Left ventricle myocardium inferior (tissue), 1 donor: Measurements from ENCODE around the gene DCUN1D5. TPM values are rescaled to one million over a fixed set of nuclear protein-coding genes. Genes with fewer than 3 reads are reported as not detected.

Source experiments
- DNase-seq: peaks from one replicate; pipeline ENCODE4 v3.0.0-alpha.2; 2020
- H3K27ac ChIP-seq: fragments of 200-600 bp; replicated peaks from 2 replicates; pipeline ENCODE4 v1.8.0; 2021
- H3K27me3 ChIP-seq: fragments of 200-600 bp; 2 replicates; pipeline ENCODE4 v1.8.0; 2021; ENCODE audit warnings: low read depth
- H3K36me3 ChIP-seq: fragments of 200-600 bp; 2 replicates; pipeline ENCODE4 v1.8.0; 2021
- H3K4me1 ChIP-seq: fragments of 200-600 bp; 2 replicates; pipeline ENCODE4 v1.8.0; 2021
- H3K4me3 ChIP-seq: fragments of 200-600 bp; 2 replicates; pipeline ENCODE4 v1.8.0; 2021; ENCODE audit warnings: mild to moderate bottlenecking, moderate library complexity
- H3K9me3 ChIP-seq: fragments of 200-600 bp; replicated peaks from 2 replicates; pipeline ENCODE4 v1.8.0; 2021
- intact Hi-C: fragments of 100-400 bp; cut with micrococcal nuclease; formaldehyde crosslinking; loops from one replicate; pipeline ENCODE4 v1.11.0; 2022
- total RNA-seq: library from RNA; stranded (reverse); fragmentation: NEBNext Ultra II Directional; extraction: Animal tissue kit (Norgen Biotek cat#: 25700); gene quantifications from one replicate; pipeline ENCODE4 v1.2.1, GENCODE V29; 2021
- TF ChIP-seq, protein P1 (sequence below): fragments of 200-600 bp; IDR thresholded peaks from 2 replicates; pipeline ENCODE4 v1.8.0; 2021; ENCODE audit warnings: antibody characterized with exemption, mild to moderate bottlenecking, borderline replicate concordance
- donor health status: DM: no; HTN: yes; CAD: no; lungs with severe emphysema.

Gene DCUN1D5
- total RNA-seq, 1 donor from 2014 or later = 25.8 TPM

DNA sequence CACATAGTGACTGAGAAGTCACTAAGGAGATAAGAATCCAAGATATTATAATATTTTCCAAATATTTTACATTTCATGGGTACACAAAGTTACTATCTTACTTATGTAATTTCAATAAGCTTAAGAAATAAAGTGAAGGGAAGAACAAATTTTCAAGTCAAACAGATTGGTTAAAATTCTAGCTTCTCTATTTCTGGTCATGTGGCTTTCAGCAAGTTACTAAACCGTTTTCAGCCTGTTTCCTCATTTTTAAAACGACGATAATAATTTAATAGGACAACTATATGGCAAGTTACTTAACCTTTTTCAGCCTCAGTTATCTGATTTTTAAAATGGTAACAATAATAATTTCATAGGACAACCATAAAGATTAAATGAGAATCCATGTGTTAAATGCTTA, 15.6 kb downstream of the DCUN1D5 start:
- intact Hi-C loops = no loop called here
- H3K36me3 ChIP-seq = peaks cover 65% of the 10 kb centered on the region
- DNase-seq = no peak
- no peaks in the 10 kb centered on the region for H3K9me3 ChIP-seq
- TF ChIP-seq, protein P1, sequence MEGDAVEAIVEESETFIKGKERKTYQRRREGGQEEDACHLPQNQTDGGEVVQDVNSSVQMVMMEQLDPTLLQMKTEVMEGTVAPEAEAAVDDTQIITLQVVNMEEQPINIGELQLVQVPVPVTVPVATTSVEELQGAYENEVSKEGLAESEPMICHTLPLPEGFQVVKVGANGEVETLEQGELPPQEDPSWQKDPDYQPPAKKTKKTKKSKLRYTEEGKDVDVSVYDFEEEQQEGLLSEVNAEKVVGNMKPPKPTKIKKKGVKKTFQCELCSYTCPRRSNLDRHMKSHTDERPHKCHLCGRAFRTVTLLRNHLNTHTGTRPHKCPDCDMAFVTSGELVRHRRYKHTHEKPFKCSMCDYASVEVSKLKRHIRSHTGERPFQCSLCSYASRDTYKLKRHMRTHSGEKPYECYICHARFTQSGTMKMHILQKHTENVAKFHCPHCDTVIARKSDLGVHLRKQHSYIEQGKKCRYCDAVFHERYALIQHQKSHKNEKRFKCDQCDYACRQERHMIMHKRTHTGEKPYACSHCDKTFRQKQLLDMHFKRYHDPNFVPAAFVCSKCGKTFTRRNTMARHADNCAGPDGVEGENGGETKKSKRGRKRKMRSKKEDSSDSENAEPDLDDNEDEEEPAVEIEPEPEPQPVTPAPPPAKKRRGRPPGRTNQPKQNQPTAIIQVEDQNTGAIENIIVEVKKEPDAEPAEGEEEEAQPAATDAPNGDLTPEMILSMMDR = no peak
- H3K4me3 ChIP-seq = no peak overlapping the region
- no peaks in the 10 kb centered on the region for H3K27me3 ChIP-seq
- H3K4me1 ChIP-seq = no peaks in the 10 kb centered on the region
- H3K27ac ChIP-seq = no peak overlapping the region

DNA sequence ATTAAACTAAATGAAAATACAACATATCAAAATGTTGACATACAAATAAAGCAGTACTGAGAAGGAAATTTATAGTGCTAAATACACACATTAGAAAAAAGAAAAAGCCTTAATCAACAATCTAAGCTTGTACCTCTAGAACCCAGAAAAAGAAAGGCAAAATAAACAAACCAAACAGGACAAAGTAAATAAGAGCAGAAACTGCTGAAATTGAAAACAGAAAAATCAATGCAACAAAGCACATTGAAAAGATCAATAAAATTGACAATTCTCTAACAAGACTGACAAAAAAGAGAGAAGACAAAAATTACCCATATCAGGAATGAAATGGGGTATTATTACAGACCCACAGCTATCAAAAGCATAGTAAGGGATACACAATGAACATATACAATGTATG, 21.0 kb downstream of the DCUN1D5 start:
- Histone ChIP-seq H3K27me3 (no peaks in the 10 kb centered on the region), H3K9me3 (no peaks in the 10 kb centered on the region), H3K36me3 (peaks cover 21% of the 10 kb centered on the region), H3K4me3 (no peak overlapping the region), H3K27ac (no peak overlapping the region), H3K4me1 (peaks cover 9% of the 10 kb centered on the region)
- intact Hi-C loops = no loop called here
- TF ChIP-seq, protein P1 = no peak
- DNase-seq = no peak

DNA sequence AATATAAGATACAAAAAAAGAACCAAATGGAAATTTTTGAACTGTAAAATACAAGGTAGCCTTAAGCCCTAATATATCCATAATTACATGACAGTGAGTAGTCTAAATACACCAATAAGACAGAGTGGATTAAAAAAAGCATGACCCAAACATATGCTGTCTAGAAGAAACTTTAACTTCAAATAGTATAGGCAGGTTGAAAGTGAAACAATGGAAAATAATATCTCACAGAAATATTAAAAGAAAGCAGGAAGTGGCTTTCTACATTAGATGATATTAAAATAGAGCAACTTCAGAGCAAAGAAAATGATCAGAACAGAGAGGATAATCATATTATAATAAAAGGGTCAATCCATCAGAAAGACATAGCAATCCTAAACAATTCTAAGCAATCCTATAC, 21.8 kb downstream of the DCUN1D5 start:
- TF ChIP-seq, protein P1 = no peak
- Histone ChIP-seq H3K27me3 (no peaks in the 10 kb centered on the region), H3K9me3 (no peaks in the 10 kb centered on the region), H3K36me3 (peaks cover 23% of the 10 kb centered on the region), H3K27ac (no peak overlapping the region), H3K4me3 (no peak overlapping the region), H3K4me1 (peaks cover 9% of the 10 kb centered on the region)
- intact Hi-C loops = no loop called here
- DNase-seq = no peak

DNA sequence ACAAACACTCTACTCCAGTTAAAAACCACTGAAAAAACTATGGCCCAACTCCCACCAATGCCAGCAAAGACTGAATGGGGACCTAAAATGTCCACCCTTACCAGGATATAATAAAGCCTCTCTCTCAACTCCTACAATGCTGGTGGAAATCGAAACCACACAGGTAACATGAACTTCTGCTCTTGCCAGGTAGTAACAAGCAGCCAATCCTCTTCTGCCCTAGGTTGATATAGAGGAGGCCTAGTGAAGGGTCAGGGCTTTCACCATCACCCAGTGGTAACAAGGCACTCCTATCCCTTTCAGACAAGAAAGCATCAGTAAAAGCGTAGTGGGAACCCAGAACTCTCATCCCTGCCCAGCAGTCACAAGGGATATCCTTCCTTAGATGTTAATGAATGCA, 22.6 kb downstream of the DCUN1D5 start:
- Histone ChIP-seq H3K4me1 (peaks cover 9% of the 10 kb centered on the region), H3K4me3 (no peak overlapping the region), H3K27ac (no peak overlapping the region), H3K36me3 (peaks cover 27% of the 10 kb centered on the region), H3K27me3 (no peaks in the 10 kb centered on the region), H3K9me3 (no peaks in the 10 kb centered on the region)
- intact Hi-C loops = no loop called here
- TF ChIP-seq, protein P1 = no peak
- DNase-seq = no peak

DNA sequence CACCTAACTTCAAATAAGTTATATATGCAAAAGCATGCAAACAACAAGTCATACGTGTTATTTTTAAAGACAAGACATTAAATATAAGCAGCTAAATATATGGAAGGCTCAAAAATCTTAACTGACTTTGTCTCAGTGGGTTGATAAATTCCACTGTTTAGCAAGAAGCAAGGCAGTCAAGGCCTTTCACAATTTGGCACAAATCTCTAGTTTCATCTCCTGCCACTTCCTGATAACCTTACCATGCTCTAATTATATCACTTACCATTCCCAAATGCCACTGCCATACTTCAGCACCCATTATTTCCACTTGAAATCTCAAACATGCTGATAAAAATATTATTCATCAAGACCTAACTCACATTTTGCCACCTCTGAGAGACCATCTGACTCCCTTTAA, 24.8 kb downstream of the DCUN1D5 start:
- H3K27me3 ChIP-seq = no peaks in the 10 kb centered on the region
- DNase-seq = no peak
- TF ChIP-seq, protein P1 = no peak
- peaks cover 44% of the 10 kb centered on the region for H3K36me3 ChIP-seq
- H3K4me1 ChIP-seq = peaks cover 9% of the 10 kb centered on the region
- H3K9me3 ChIP-seq = no peaks in the 10 kb centered on the region
- intact Hi-C loops = no loop called here
- H3K27ac ChIP-seq = no peak overlapping the region
- H3K4me3 ChIP-seq = no peak overlapping the region

DNA sequence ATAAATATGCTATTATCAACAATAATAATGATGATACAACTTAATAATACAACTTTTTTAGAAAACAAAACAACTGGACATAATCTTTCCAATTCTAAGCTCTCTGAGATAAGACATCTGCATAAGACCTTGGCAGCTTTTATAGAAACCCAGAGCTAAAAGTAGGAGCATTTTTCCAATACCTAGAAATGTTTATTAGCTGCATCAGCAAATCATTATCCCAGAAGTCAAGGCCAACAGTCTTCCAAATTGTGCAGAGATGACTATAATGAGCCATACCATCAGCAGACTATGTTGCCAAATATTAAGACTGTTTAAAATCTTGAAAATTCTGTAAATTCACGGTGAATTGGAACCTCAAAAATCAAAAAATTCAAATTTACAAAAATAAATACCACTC, 30.3 kb downstream of the DCUN1D5 start:
- DNase-seq = no peak
- H3K27me3 ChIP-seq = no peaks in the 10 kb centered on the region
- H3K36me3 ChIP-seq = peaks cover 66% of the 10 kb centered on the region
- H3K4me1 ChIP-seq = no peaks in the 10 kb centered on the region
- TF ChIP-seq, protein P1 = no peak
- H3K4me3 ChIP-seq = no peak overlapping the region
- H3K27ac ChIP-seq = no peak overlapping the region
- H3K9me3 ChIP-seq = no peaks in the 10 kb centered on the region
- intact Hi-C loops = no loop called here
